ENCODE results near the gene SLC28A1. TPM values are rescaled to one million over a fixed set of nuclear protein-coding genes. Genes with fewer than 3 reads are reported as not detected.

Gene SLC28A1
- total and polyA plus RNA-seq, 4 donors, result 0.09 to 39.7 (median 18.3) TPM

DNA sequence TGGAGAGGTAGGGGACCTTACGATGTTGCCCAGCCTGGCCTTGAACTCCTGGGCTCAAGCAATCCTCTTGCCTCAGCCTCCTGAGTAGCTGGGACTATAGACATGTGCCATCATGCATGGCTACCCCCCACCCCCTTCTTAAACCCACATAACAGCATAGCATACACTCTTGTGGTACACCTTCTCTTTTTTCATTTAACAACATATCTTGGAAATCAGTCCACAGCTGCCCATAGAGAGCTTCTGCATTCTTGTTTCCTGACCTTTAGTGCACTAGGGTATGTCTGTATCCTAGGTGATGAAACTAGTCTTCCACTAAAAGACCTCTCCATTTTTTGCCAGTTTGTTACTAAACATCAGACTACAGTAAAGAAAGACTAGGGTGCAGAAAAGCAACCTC is 33.0 kb downstream of the SLC28A1 start:
- H3K27ac ChIP-seq (ENCODE audit: low read depth in 1 of 2, low read length in 2 of 2), result no peak overlapping the region
- H3K9me3 ChIP-seq (ENCODE audit: control insufficient read depth in 4 of 4, low read length in 3 of 4), result no peaks in the 10 kb centered on the region
- no peak overlapping the region for H3K9ac ChIP-seq (ENCODE audit: low read depth in 1 of 2, low read length in 2 of 2)
- no peak for TF ChIP-seq CTCF (IDR thresholded peaks at IDR 0.05; ENCODE audit: low read depth, low read length, missing input control)
- TF ChIP-seq FOXA1 (IDR thresholded peaks at IDR 0.05), result no peak
- no peak for TF ChIP-seq RAD21 (IDR thresholded peaks at IDR 0.05)
- H3K27me3 ChIP-seq (ENCODE audit: control insufficient read depth in 4 of 4, insufficient read depth in 4 of 4, low read length in 3 of 4), result no peaks in the 10 kb centered on the region
- WGBS, result 98% methylated on average over 1 of the region's 1 CpG
- no peak overlapping the region for H3K4me3 ChIP-seq (ENCODE audit: low read depth in 1 of 3, low read length in 3 of 3)
- H3K36me3 ChIP-seq (ENCODE audit: control insufficient read depth in 4 of 4, insufficient read depth in 3 of 4, low read depth in 1 of 4, low read length in 3 of 4), result peaks cover 2 to 41% (median 24%) of the 10 kb centered on the region in 4 donors
- H3K4me1 ChIP-seq (ENCODE audit: control insufficient read depth in 4 of 4, insufficient read depth in 4 of 4, low read length in 3 of 4), result peaks cover 0 to 7% (median under 1%) of the 10 kb centered on the region in 4 donors
- DNase-seq (ENCODE audit: low spot score), result no peak

- no peak overlapping the region for H3K4me3 ChIP-seq (ENCODE audit: low read depth in 1 of 3, low read length in 3 of 3)
- H3K36me3 ChIP-seq (ENCODE audit: control insufficient read depth in 4 of 4, insufficient read depth in 3 of 4, low read depth in 1 of 4, low read length in 3 of 4), result peaks cover 2 to 44% (median 27%) of the 10 kb centered on the region in 4 donors
- H3K4me1 ChIP-seq (ENCODE audit: control insufficient read depth in 4 of 4, insufficient read depth in 4 of 4, low read length in 3 of 4), result peaks cover 5 to 16% (median 9%) of the 10 kb centered on the region in 4 donors
- DNase-seq (ENCODE audit: low spot score), result no peak
- no peak overlapping the region for H3K27ac ChIP-seq (ENCODE audit: low read depth in 1 of 2, low read length in 2 of 2)
- H3K27me3 ChIP-seq (ENCODE audit: control insufficient read depth in 4 of 4, insufficient read depth in 4 of 4, low read length in 3 of 4), result no peaks in the 10 kb centered on the region
- H3K9ac ChIP-seq (ENCODE audit: low read depth in 1 of 2, low read length in 2 of 2), result no peak overlapping the region
- no peaks in the 10 kb centered on the region for H3K9me3 ChIP-seq (ENCODE audit: control insufficient read depth in 4 of 4, low read length in 3 of 4)
- no peak for TF ChIP-seq NR2F2 (IDR thresholded peaks at IDR 0.05)
- TF ChIP-seq ZBTB33 (IDR thresholded peaks at IDR 0.05), result no peak
- TF ChIP-seq FOXA1 (IDR thresholded peaks at IDR 0.05), result no peak
- no peak for TF ChIP-seq YY1 (IDR thresholded peaks at IDR 0.05)
- no peak for TF ChIP-seq RAD21 (IDR thresholded peaks at IDR 0.05)
- no peak for TF ChIP-seq JUND (IDR thresholded peaks at IDR 0.05)
- no peak for TF ChIP-seq FOXA2 (IDR thresholded peaks at IDR 0.05)
- no peak for TF ChIP-seq EGR1 (IDR thresholded peaks at IDR 0.05; ENCODE audit: low read depth in 2 of 2)
- no peak for TF ChIP-seq HNF4G (IDR thresholded peaks at IDR 0.05)
- no peak for TF ChIP-seq CTCF (IDR thresholded peaks at IDR 0.05; ENCODE audit: low read depth, low read length, missing input control)
- TF ChIP-seq RXRA (IDR thresholded peaks at IDR 0.05), result no peak
- no peak for TF ChIP-seq ATF3 (IDR thresholded peaks at IDR 0.05)
- TF ChIP-seq GABPA (IDR thresholded peaks at IDR 0.05 in 1 of 2, conservative IDR thresholded peaks at IDR 0.05 in 1 of 2), result no peak
- no peak for TF ChIP-seq MAX (IDR thresholded peaks at IDR 0.05)
- no peak for TF ChIP-seq SP1 (IDR thresholded peaks at IDR 0.05)
- 99% methylated on average over 2 of the region's 2 CpGs for WGBS
Observed at GRCh38 chr15:84919106-84919667, 34.7 kb downstream of the SLC28A1 start.
